Measurements from ENCODE around the gene TRPC4AP. TPM values are rescaled to one million over a fixed set of nuclear protein-coding genes. Genes with fewer than 3 reads are reported as not detected.

The TRPC4AP gene
- total and polyA plus RNA-seq, 10 of the 15 experiments (the other 5 are each of a cell fraction or from before 2014, with no cell fraction given): 1.1 to 61.7 (median 41.2) TPM

DNA sequence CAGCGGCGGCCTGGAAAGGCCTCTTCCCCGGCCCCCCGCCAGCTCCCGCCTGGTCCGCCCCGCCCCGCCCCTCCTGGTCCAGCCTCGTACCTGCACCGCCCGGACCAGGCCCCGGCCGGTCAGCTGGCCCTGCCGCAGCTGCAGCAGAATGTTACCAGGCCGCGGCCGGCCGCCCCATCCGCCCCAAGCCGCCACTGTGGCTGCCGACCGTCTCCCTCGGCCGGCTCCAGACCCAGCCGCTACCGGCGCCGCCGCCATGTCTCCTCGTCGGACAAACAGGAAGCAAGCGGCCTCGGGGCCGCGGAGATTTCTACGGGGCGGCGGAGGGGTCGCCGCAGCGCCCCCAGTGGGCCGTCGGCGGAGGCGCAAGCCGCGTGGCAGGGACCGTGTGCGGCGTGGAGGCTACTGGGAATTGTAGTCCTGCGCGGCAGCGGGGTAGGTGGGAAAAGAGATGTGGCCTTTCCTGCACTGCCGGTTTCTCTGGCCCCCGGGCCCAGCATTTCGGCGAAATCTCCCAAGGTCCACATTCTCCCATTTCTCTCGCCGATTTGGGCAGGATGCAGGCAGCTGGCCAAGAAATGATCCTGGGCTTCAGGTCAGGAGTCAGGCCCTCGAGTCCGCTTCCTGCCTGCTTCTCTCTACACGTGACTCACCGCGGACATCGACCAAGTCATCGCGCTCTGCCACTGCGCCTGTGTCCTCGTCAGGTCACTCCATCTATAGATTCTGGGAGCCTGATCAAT, at the start of gene TRPC4AP (continued):
- TF ChIP-seq, protein P1, sequence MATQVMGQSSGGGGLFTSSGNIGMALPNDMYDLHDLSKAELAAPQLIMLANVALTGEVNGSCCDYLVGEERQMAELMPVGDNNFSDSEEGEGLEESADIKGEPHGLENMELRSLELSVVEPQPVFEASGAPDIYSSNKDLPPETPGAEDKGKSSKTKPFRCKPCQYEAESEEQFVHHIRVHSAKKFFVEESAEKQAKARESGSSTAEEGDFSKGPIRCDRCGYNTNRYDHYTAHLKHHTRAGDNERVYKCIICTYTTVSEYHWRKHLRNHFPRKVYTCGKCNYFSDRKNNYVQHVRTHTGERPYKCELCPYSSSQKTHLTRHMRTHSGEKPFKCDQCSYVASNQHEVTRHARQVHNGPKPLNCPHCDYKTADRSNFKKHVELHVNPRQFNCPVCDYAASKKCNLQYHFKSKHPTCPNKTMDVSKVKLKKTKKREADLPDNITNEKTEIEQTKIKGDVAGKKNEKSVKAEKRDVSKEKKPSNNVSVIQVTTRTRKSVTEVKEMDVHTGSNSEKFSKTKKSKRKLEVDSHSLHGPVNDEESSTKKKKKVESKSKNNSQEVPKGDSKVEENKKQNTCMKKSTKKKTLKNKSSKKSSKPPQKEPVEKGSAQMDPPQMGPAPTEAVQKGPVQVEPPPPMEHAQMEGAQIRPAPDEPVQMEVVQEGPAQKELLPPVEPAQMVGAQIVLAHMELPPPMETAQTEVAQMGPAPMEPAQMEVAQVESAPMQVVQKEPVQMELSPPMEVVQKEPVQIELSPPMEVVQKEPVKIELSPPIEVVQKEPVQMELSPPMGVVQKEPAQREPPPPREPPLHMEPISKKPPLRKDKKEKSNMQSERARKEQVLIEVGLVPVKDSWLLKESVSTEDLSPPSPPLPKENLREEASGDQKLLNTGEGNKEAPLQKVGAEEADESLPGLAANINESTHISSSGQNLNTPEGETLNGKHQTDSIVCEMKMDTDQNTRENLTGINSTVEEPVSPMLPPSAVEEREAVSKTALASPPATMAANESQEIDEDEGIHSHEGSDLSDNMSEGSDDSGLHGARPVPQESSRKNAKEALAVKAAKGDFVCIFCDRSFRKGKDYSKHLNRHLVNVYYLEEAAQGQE (IDR thresholded peaks at IDR 0.05; ENCODE audit: low read depth, low read length): 0 out of 2 replicates have a peak, but pooled peaks have one; percentile 34
- TF ChIP-seq RAD51 (IDR thresholded peaks at IDR 0.05) (peak; percentile 47; the same call in 1 of the 2 replicates), DPF2 (IDR thresholded peaks at IDR 0.05) (peak; percentile 42; the same call in 1 of the 2 replicates), ZSCAN29 (IDR thresholded peaks at IDR 0.05) (no peak), ZNF384 (IDR thresholded peaks at IDR 0.05; ENCODE audit: borderline replicate concordance, low read depth, low read length) (no peak), FOXM1 (IDR thresholded peaks at IDR 0.05; ENCODE audit: low read depth, low read length) (no peak), MTA3 (IDR thresholded peaks at IDR 0.05; ENCODE audit: borderline replicate concordance, low read length) (no peak), NFXL1 (IDR thresholded peaks at IDR 0.05; ENCODE audit: borderline replicate concordance) (no peak), BACH1 (IDR thresholded peaks at IDR 0.05; ENCODE audit: borderline replicate concordance) (peak; percentile 59; the same call in 1 of the 2 replicates), CHD2 (IDR thresholded peaks at IDR 0.05; ENCODE audit: borderline replicate concordance, low read depth, low read length) (no peak), RELA (IDR thresholded peaks at IDR 0.05; ENCODE audit: borderline replicate concordance, partially characterized antibody) (peak; percentile 55), NBN (IDR thresholded peaks at IDR 0.05) (peak; percentile 70)
- TF ChIP-seq, protein P2, sequence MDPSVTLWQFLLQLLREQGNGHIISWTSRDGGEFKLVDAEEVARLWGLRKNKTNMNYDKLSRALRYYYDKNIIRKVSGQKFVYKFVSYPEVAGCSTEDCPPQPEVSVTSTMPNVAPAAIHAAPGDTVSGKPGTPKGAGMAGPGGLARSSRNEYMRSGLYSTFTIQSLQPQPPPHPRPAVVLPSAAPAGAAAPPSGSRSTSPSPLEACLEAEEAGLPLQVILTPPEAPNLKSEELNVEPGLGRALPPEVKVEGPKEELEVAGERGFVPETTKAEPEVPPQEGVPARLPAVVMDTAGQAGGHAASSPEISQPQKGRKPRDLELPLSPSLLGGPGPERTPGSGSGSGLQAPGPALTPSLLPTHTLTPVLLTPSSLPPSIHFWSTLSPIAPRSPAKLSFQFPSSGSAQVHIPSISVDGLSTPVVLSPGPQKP (IDR thresholded peaks at IDR 0.05; ENCODE audit: low read depth, low read length): peak; percentile 60; the same call in 1 of the 2 replicates
- TF ChIP-seq, protein P3, sequence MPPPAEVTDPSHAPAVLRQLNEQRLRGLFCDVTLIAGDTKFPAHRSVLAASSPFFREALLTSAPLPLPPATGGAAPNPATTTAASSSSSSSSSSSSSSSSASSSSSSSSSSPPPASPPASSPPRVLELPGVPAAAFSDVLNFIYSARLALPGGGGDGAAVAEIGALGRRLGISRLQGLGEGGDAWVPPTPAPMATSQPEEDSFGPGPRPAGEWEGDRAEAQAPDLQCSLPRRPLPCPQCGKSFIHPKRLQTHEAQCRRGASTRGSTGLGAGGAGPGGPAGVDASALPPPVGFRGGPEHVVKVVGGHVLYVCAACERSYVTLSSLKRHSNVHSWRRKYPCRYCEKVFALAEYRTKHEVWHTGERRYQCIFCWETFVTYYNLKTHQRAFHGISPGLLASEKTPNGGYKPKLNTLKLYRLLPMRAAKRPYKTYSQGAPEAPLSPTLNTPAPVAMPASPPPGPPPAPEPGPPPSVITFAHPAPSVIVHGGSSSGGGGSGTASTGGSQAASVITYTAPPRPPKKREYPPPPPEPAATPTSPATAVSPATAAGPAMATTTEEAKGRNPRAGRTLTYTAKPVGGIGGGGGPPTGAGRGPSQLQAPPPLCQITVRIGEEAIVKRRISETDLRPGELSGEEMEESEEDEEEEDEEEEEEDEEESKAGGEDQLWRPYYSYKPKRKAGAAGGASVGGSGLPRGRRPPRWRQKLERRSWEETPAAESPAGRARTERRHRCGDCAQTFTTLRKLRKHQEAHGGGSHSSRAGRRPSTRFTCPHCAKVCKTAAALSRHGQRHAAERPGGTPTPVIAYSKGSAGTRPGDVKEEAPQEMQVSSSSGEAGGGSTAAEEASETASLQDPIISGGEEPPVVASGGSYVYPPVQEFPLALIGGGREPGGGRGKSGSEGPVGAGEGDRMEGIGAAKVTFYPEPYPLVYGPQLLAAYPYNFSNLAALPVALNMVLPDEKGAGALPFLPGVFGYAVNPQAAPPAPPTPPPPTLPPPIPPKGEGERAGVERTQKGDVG (CRISPR knock-in tag; IDR thresholded peaks at IDR 0.05): no peak
- TF ChIP-seq, protein P4, sequence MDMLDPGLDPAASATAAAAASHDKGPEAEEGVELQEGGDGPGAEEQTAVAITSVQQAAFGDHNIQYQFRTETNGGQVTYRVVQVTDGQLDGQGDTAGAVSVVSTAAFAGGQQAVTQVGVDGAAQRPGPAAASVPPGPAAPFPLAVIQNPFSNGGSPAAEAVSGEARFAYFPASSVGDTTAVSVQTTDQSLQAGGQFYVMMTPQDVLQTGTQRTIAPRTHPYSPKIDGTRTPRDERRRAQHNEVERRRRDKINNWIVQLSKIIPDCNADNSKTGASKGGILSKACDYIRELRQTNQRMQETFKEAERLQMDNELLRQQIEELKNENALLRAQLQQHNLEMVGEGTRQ (IDR thresholded peaks at IDR 0.05; ENCODE audit: borderline replicate concordance, low read depth, low read length): no peak; the same call in 1 of the 2 replicates
- TF ChIP-seq, protein P5, sequence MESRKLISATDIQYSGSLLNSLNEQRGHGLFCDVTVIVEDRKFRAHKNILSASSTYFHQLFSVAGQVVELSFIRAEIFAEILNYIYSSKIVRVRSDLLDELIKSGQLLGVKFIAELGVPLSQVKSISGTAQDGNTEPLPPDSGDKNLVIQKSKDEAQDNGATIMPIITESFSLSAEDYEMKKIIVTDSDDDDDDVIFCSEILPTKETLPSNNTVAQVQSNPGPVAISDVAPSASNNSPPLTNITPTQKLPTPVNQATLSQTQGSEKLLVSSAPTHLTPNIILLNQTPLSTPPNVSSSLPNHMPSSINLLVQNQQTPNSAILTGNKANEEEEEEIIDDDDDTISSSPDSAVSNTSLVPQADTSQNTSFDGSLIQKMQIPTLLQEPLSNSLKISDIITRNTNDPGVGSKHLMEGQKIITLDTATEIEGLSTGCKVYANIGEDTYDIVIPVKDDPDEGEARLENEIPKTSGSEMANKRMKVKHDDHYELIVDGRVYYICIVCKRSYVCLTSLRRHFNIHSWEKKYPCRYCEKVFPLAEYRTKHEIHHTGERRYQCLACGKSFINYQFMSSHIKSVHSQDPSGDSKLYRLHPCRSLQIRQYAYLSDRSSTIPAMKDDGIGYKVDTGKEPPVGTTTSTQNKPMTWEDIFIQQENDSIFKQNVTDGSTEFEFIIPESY (IDR thresholded peaks at IDR 0.05): peak; percentile 100
- TF ChIP-seq, protein P6, sequence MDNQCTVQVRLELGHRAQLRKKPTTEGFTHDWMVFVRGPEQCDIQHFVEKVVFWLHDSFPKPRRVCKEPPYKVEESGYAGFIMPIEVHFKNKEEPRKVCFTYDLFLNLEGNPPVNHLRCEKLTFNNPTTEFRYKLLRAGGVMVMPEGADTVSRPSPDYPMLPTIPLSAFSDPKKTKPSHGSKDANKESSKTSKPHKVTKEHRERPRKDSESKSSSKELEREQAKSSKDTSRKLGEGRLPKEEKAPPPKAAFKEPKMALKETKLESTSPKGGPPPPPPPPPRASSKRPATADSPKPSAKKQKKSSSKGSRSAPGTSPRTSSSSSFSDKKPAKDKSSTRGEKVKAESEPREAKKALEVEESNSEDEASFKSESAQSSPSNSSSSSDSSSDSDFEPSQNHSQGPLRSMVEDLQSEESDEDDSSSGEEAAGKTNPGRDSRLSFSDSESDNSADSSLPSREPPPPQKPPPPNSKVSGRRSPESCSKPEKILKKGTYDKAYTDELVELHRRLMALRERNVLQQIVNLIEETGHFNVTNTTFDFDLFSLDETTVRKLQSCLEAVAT (IDR thresholded peaks at IDR 0.05): peak; percentile 99

Data from GM12878 (cell line).